ENCODE measurements around the gene BEX4. TPM values are rescaled to one million over a fixed set of nuclear protein-coding genes. Genes with fewer than 3 reads are reported as not detected.
"Not testable (repeated sequence)": the region's sequence is repeated elsewhere in the genome, so short reads cannot be mapped to it uniquely, and the experiment has no call there.

The BEX4 gene
- total RNA-seq: 13.6 TPM

- H3K27me3 ChIP-seq (ENCODE audit: control insufficient read depth in 3 of 3, insufficient read depth in 3 of 3, low read length in 3 of 3): peaks cover 0 to 7% (median 0%) of the 10 kb centered on the region in 3 donors
- no peaks in the 10 kb centered on the region for H3K4me1 ChIP-seq (ENCODE audit: control insufficient read depth in 3 of 3, insufficient read depth in 3 of 3, low read length in 3 of 3)
- no peak within 1 kb of the TSS for H3K27ac ChIP-seq (ENCODE audit: low read depth, low read length)
- peak within 1 kb of the TSS; percentile 65 to 77 (median 67) for H3K9ac ChIP-seq (ENCODE audit: low read depth in 1 of 3, low read length in 3 of 3)
- no peaks in the 10 kb centered on the region for H3K9me3 ChIP-seq (ENCODE audit: control insufficient read depth in 3 of 3, low read length in 3 of 3)
- H3K36me3 ChIP-seq (ENCODE audit: control insufficient read depth in 3 of 3, insufficient read depth in 3 of 3, low read length in 3 of 3): no peaks in the 10 kb centered on the region
- H3K4me3 ChIP-seq (ENCODE audit: low read length in 3 of 3): peak within 1 kb of the TSS; percentile 49 to 64 (median 56)
Observed at GRCh38 chrX:103214870-103215424, at the start of gene BEX4. Gene BEX4, plus strand, starts transcription at chrX:103215108. Its CDS starts 1,046 bp downstream, at chrX:103216154.

- Histone ChIP-seq H3K9me3 (ENCODE audit: control insufficient read depth in 3 of 3, low read length in 3 of 3) (no peaks in the 10 kb centered on the region), H3K27ac (ENCODE audit: low read depth, low read length) (no peak overlapping the region), H3K27me3 (ENCODE audit: control insufficient read depth in 3 of 3, insufficient read depth in 3 of 3, low read length in 3 of 3) (no peaks in the 10 kb centered on the region), H3K9ac (ENCODE audit: low read depth in 1 of 3, low read length in 3 of 3) (no peak overlapping the region), H3K36me3 (ENCODE audit: control insufficient read depth in 3 of 3, insufficient read depth in 3 of 3, low read length in 3 of 3) (no peaks in the 10 kb centered on the region), H3K4me1 (ENCODE audit: control insufficient read depth in 3 of 3, insufficient read depth in 3 of 3, low read length in 3 of 3) (no peaks in the 10 kb centered on the region), H3K4me3 (ENCODE audit: low read length in 3 of 3) (no peak overlapping the region)
Observed at GRCh38 chrX:103170216-103170615, 44.7 kb upstream of the BEX4 start.

GRCh38 chrX:103171353-103171752, 43.6 kb upstream of the BEX4 start:
- Histone ChIP-seq H3K4me1 (ENCODE audit: control insufficient read depth in 3 of 3, insufficient read depth in 3 of 3, low read length in 3 of 3) (peaks cover 0 to 2% (median 0%) of the 10 kb centered on the region in 3 donors), H3K27me3 (ENCODE audit: control insufficient read depth in 3 of 3, insufficient read depth in 3 of 3, low read length in 3 of 3) (peaks cover 0 to 4% (median 3%) of the 10 kb centered on the region in 3 donors), H3K27ac (ENCODE audit: low read depth, low read length) (no peak overlapping the region), H3K9ac (ENCODE audit: low read depth in 1 of 3, low read length in 3 of 3) (no peak overlapping the region), H3K4me3 (ENCODE audit: low read length in 3 of 3) (no peak overlapping the region), H3K36me3 (ENCODE audit: control insufficient read depth in 3 of 3, insufficient read depth in 3 of 3, low read length in 3 of 3) (no peaks in the 10 kb centered on the region), H3K9me3 (ENCODE audit: control insufficient read depth in 3 of 3, low read length in 3 of 3) (no peaks in the 10 kb centered on the region)

- not testable (repeated sequence) for H3K9me3 ChIP-seq (ENCODE audit: control insufficient read depth in 3 of 3, low read length in 3 of 3); H3K27ac ChIP-seq (ENCODE audit: low read depth, low read length); H3K9ac ChIP-seq (ENCODE audit: low read depth in 1 of 3, low read length in 3 of 3); H3K4me3 ChIP-seq (ENCODE audit: low read length in 3 of 3); H3K36me3 ChIP-seq (ENCODE audit: control insufficient read depth in 3 of 3, insufficient read depth in 3 of 3, low read length in 3 of 3); H3K4me1 ChIP-seq (ENCODE audit: control insufficient read depth in 3 of 3, insufficient read depth in 3 of 3, low read length in 3 of 3)
- H3K27me3 ChIP-seq (ENCODE audit: control insufficient read depth in 3 of 3, insufficient read depth in 3 of 3, low read length in 3 of 3): peaks cover 0 to 20% (median 3%) of the 10 kb centered on the region in 3 donors
Observed at GRCh38 chrX:103175256-103175655, 39.7 kb upstream of the BEX4 start.

GRCh38 chrX:103175944-103176753, 38.8 kb upstream of the BEX4 start:
- peaks cover 0 to 2% (median 0%) of the 10 kb centered on the region in 3 donors for H3K4me1 ChIP-seq (ENCODE audit: control insufficient read depth in 3 of 3, insufficient read depth in 3 of 3, low read length in 3 of 3)
- peak overlapping the region in 1 of 3 donors; percentile 45 for H3K9ac ChIP-seq (ENCODE audit: low read depth in 1 of 3, low read length in 3 of 3)
- no peak overlapping the region for H3K27ac ChIP-seq (ENCODE audit: low read depth, low read length)
- H3K9me3 ChIP-seq (ENCODE audit: control insufficient read depth in 3 of 3, low read length in 3 of 3): no peaks in the 10 kb centered on the region
- peaks cover 0 to 20% (median 3%) of the 10 kb centered on the region in 3 donors for H3K27me3 ChIP-seq (ENCODE audit: control insufficient read depth in 3 of 3, insufficient read depth in 3 of 3, low read length in 3 of 3)
- no peak overlapping the region for H3K4me3 ChIP-seq (ENCODE audit: low read length in 3 of 3)
- H3K36me3 ChIP-seq (ENCODE audit: control insufficient read depth in 3 of 3, insufficient read depth in 3 of 3, low read length in 3 of 3): no peaks in the 10 kb centered on the region

GRCh38 chrX:103177556-103177955, 37.4 kb upstream of the BEX4 start:
- H3K36me3 ChIP-seq (ENCODE audit: control insufficient read depth in 3 of 3, insufficient read depth in 3 of 3, low read length in 3 of 3): no peaks in the 10 kb centered on the region
- no peaks in the 10 kb centered on the region for H3K9me3 ChIP-seq (ENCODE audit: control insufficient read depth in 3 of 3, low read length in 3 of 3)
- H3K4me3 ChIP-seq (ENCODE audit: low read length in 3 of 3): no peak overlapping the region
- peaks cover 0 to 20% (median 3%) of the 10 kb centered on the region in 3 donors for H3K27me3 ChIP-seq (ENCODE audit: control insufficient read depth in 3 of 3, insufficient read depth in 3 of 3, low read length in 3 of 3)
- H3K4me1 ChIP-seq (ENCODE audit: control insufficient read depth in 3 of 3, insufficient read depth in 3 of 3, low read length in 3 of 3): peaks cover 0 to 2% (median 0%) of the 10 kb centered on the region in 3 donors
- H3K9ac ChIP-seq (ENCODE audit: low read depth in 1 of 3, low read length in 3 of 3): no peak overlapping the region
- no peak overlapping the region for H3K27ac ChIP-seq (ENCODE audit: low read depth, low read length)

- H3K27me3 ChIP-seq (ENCODE audit: control insufficient read depth in 3 of 3, insufficient read depth in 3 of 3, low read length in 3 of 3): peaks cover 0 to 6% (median 0%) of the 10 kb centered on the region in 3 donors
Observed at GRCh38 chrX:103183912-103184311, 31.0 kb upstream of the BEX4 start.

GRCh38 chrX:103187953-103188475, 26.9 kb upstream of the BEX4 start:
- no peaks in the 10 kb centered on the region for H3K27me3 ChIP-seq (ENCODE audit: control insufficient read depth in 3 of 3, insufficient read depth in 3 of 3, low read length in 3 of 3)
- H3K9ac ChIP-seq (ENCODE audit: low read depth in 1 of 3, low read length in 3 of 3): no peak overlapping the region
- no peak overlapping the region for H3K4me3 ChIP-seq (ENCODE audit: low read length in 3 of 3)

More at GRCh38 chrX:103183912-103184311, 31.0 kb upstream of the BEX4 start:
- Histone ChIP-seq H3K36me3 (ENCODE audit: control insufficient read depth in 3 of 3, insufficient read depth in 3 of 3, low read length in 3 of 3) (no peaks in the 10 kb centered on the region), H3K27ac (ENCODE audit: low read depth, low read length) (no peak overlapping the region), H3K4me3 (ENCODE audit: low read length in 3 of 3) (no peak overlapping the region), H3K9ac (ENCODE audit: low read depth in 1 of 3, low read length in 3 of 3) (no peak overlapping the region), H3K4me1 (ENCODE audit: control insufficient read depth in 3 of 3, insufficient read depth in 3 of 3, low read length in 3 of 3) (no peaks in the 10 kb centered on the region), H3K9me3 (ENCODE audit: control insufficient read depth in 3 of 3, low read length in 3 of 3) (no peaks in the 10 kb centered on the region)

GRCh38 chrX:103197721-103198306, 17.1 kb upstream of the BEX4 start:
- no peak overlapping the region for H3K9ac ChIP-seq (ENCODE audit: low read depth in 1 of 3, low read length in 3 of 3)
- no peak overlapping the region for H3K4me3 ChIP-seq (ENCODE audit: low read length in 3 of 3)
- H3K4me1 ChIP-seq (ENCODE audit: control insufficient read depth in 3 of 3, insufficient read depth in 3 of 3, low read length in 3 of 3): no peaks in the 10 kb centered on the region
- H3K27ac ChIP-seq (ENCODE audit: low read depth, low read length): no peak overlapping the region
- no peaks in the 10 kb centered on the region for H3K36me3 ChIP-seq (ENCODE audit: control insufficient read depth in 3 of 3, insufficient read depth in 3 of 3, low read length in 3 of 3)
- H3K9me3 ChIP-seq (ENCODE audit: control insufficient read depth in 3 of 3, low read length in 3 of 3): no peaks in the 10 kb centered on the region
- H3K27me3 ChIP-seq (ENCODE audit: control insufficient read depth in 3 of 3, insufficient read depth in 3 of 3, low read length in 3 of 3): no peaks in the 10 kb centered on the region

More at GRCh38 chrX:103187953-103188475, 26.9 kb upstream of the BEX4 start:
- Histone ChIP-seq H3K4me1 (ENCODE audit: control insufficient read depth in 3 of 3, insufficient read depth in 3 of 3, low read length in 3 of 3) (no peaks in the 10 kb centered on the region), H3K36me3 (ENCODE audit: control insufficient read depth in 3 of 3, insufficient read depth in 3 of 3, low read length in 3 of 3) (no peaks in the 10 kb centered on the region), H3K9me3 (ENCODE audit: control insufficient read depth in 3 of 3, low read length in 3 of 3) (no peaks in the 10 kb centered on the region), H3K27ac (ENCODE audit: low read depth, low read length) (no peak overlapping the region)

GRCh38 chrX:103198668-103199067, 16.2 kb upstream of the BEX4 start:
- not testable (repeated sequence) for H3K27ac ChIP-seq (ENCODE audit: low read depth, low read length); H3K9ac ChIP-seq (ENCODE audit: low read depth in 1 of 3, low read length in 3 of 3); H3K9me3 ChIP-seq (ENCODE audit: control insufficient read depth in 3 of 3, low read length in 3 of 3); H3K27me3 ChIP-seq (ENCODE audit: control insufficient read depth in 3 of 3, insufficient read depth in 3 of 3, low read length in 3 of 3); H3K4me3 ChIP-seq (ENCODE audit: low read length in 3 of 3); H3K4me1 ChIP-seq (ENCODE audit: control insufficient read depth in 3 of 3, insufficient read depth in 3 of 3, low read length in 3 of 3); H3K36me3 ChIP-seq (ENCODE audit: control insufficient read depth in 3 of 3, insufficient read depth in 3 of 3, low read length in 3 of 3)

Measured in skeletal muscle tissue (tissue), 4 donors.